ENCODE results near the gene RSBN1.

- TF ChIP-seq EZH2 (IDR thresholded peaks at IDR 0.05) = no peak
- TF ChIP-seq FOXP2 (optimal IDR thresholded peaks at IDR 0.05; ENCODE audit: control extremely low read depth, extremely low read length, insufficient read depth) = no peak
- no peak for TF ChIP-seq POLR2AphosphoS5 (IDR thresholded peaks at IDR 0.05; ENCODE audit: borderline replicate concordance, low read depth, low read length)
Measured at GRCh38 chr1:113782406-113782805, 29.9 kb downstream of the RSBN1 start.
